SK-N-SH treated with all-trans-retinoic acid at 6 μM for 48 hours (cell line): Measurements from ENCODE around the gene SEC24D.

Source experiments
- CREB5 ChIP-seq: fragments of 250-450 bp; sonication (Bioruptor Pico); IDR thresholded peaks from 2 replicates; pipeline ENCODE4 v1.5.1; 2020; ENCODE audit warnings: low read depth, mild to moderate bottlenecking, moderate library complexity
- OSR1 ChIP-seq: fragments of 250-450 bp; sonication (Bioruptor Pico); IDR thresholded peaks from 2 replicates; pipeline ENCODE4 v1.8.0; 2022; ENCODE audit warnings: moderate library complexity, mild to moderate bottlenecking, inconsistent platforms
- PATZ1 ChIP-seq: fragments of 250-450 bp; sonication (Bioruptor Pico); IDR thresholded peaks from 2 replicates; pipeline ENCODE4 v1.8.0; 2020; ENCODE audit warnings: mild to moderate bottlenecking, moderate library complexity, borderline replicate concordance
- RARB ChIP-seq: fragments of 250-450 bp; sonication (Bioruptor Pico); IDR thresholded peaks from 2 replicates; pipeline ENCODE4 v1.8.0; 2021; ENCODE audit warnings: mild to moderate bottlenecking, moderate library complexity
- TCF4 ChIP-seq: fragments of 250-450 bp; sonication (Bioruptor Pico); IDR thresholded peaks from 2 replicates; pipeline ENCODE4 v1.8.0; 2021; ENCODE audit warnings: mild to moderate bottlenecking, moderate library complexity, borderline replicate concordance
- TOX ChIP-seq: fragments of 250-450 bp; sonication (Bioruptor Pico); IDR thresholded peaks from 2 replicates; pipeline ENCODE4 v1.8.0; 2021; ENCODE audit warnings: mild to moderate bottlenecking, moderate library complexity, borderline replicate concordance
- ZFP3 ChIP-seq: fragments of 250-450 bp; sonication (Bioruptor Pico); IDR thresholded peaks from 2 replicates; pipeline ENCODE4 v1.5.0; 2020; ENCODE audit warnings: mild to moderate bottlenecking, moderate library complexity
- ZNF565 ChIP-seq: fragments of 450-650 bp; formaldehyde crosslinking; conservative IDR thresholded peaks from 2 replicates; pipeline ENCODE4 v1.5.0; 2020; ENCODE audit warnings: low read depth, mild to moderate bottlenecking, moderate library complexity
- ZNF70 ChIP-seq: fragments of 450-650 bp; formaldehyde crosslinking; IDR thresholded peaks from 2 replicates; pipeline ENCODE4 v1.5.0; 2020; ENCODE audit warnings: mild to moderate bottlenecking, moderate library complexity

- TF ChIP-seq TCF4 (CRISPR knock-in tag) (peak; percentile 88), OSR1 (no peak), TOX (CRISPR knock-in tag) (no peak), ZNF565 (no peak), CREB5 (CRISPR knock-in tag) (peak; percentile 54; the same call in 1 of the 2 replicates), PATZ1 (CRISPR knock-in tag) (no peak), ZFP3 (CRISPR knock-in tag) (no peak), RARB (no peak), ZNF70 (no peak)
These were observed 78.1 kb downstream of the SEC24D start for GRCh38 chr4:118757761-118758251.
